ENCODE measurements around the gene NKX2-3. TPM values are rescaled to one million over a fixed set of nuclear protein-coding genes. Genes with fewer than 3 reads are reported as not detected.

Gene NKX2-3
- polyA plus RNA-seq, 2 of the 4 experiments (the other 2 are of a cell fraction): not detected

GRCh38 chr10:99579971-99580370 is 47.2 kb downstream of the NKX2-3 start:
- Histone ChIP-seq H3K9me3 (no peaks in the 10 kb centered on the region), H3K27ac (no peak overlapping the region), H3K4me2 (no peak overlapping the region), H3K4me3 (no peak overlapping the region), H3K4me1 (no peaks in the 10 kb centered on the region)
- ChIA-PET POLR2A (no interaction called here), CTCF (interaction anchor here (0.9 to 2.4 kb wide), 3 partner anchors 20 to 188 kb away, joined by 3 to 9 read pairs (median 3); no protein-coding TSS in a partner anchor)
- no peak for ATAC-seq
- 89% methylated on average over 1 of the region's 1 CpG for WGBS (ENCODE audit: missing lambda C conversion rate)
- FAIRE-seq: no peak
- no peak for TF ChIP-seq POLR2A (IDR thresholded peaks at IDR 0.05; ENCODE audit: low read length)
- DNase-seq (ENCODE audit: low read depth in 1 of 2, low spot score in 1 of 2): no peak

- Histone ChIP-seq H3K4me2 (no peak overlapping the region), H3K4me3 (no peak overlapping the region), H3K4me1 (no peaks in the 10 kb centered on the region), H3K27ac (no peak overlapping the region), H3K9me3 (no peaks in the 10 kb centered on the region)
- no peak for TF ChIP-seq HOXA7 (CRISPR knock-in tag; IDR thresholded peaks at IDR 0.05)
- no peak for TF ChIP-seq E2F6 (IDR thresholded peaks at IDR 0.05; ENCODE audit: borderline replicate concordance, low read depth)
- no peak for TF ChIP-seq NPAS2 (CRISPR knock-in tag; IDR thresholded peaks at IDR 0.05; ENCODE audit: borderline replicate concordance)
- TF ChIP-seq JUN (IDR thresholded peaks at IDR 0.05): no peak
- TF ChIP-seq BHLHE40 (IDR thresholded peaks at IDR 0.05; ENCODE audit: low read depth, low read length): no peak
- no peak for TF ChIP-seq MAZ (IDR thresholded peaks at IDR 0.05; ENCODE audit: borderline replicate concordance, low read depth, low read length)
- no peak for TF ChIP-seq MAFK (IDR thresholded peaks at IDR 0.05; ENCODE audit: partially characterized antibody)
- no peak for TF ChIP-seq PHF8 (IDR thresholded peaks at IDR 0.05; ENCODE audit: borderline replicate concordance, low read depth)
- no peak for TF ChIP-seq FOSL2 (IDR thresholded peaks at IDR 0.05)
- TF ChIP-seq FOSL2 (CRISPR knock-in tag; IDR thresholded peaks at IDR 0.05): no peak
- no peak for TF ChIP-seq CHD2 (IDR thresholded peaks at IDR 0.05; ENCODE audit: low read length, partially characterized antibody)
- no peak for TF ChIP-seq SREBF2 (IDR thresholded peaks at IDR 0.05)
- TF ChIP-seq CBX8 (IDR thresholded peaks at IDR 0.05): no peak
- no peak for TF ChIP-seq ZFP36 (IDR thresholded peaks at IDR 0.05; ENCODE audit: borderline replicate concordance, partially characterized antibody)
- no peak for TF ChIP-seq SMC3 (IDR thresholded peaks at IDR 0.05)
- no peak for TF ChIP-seq FOXS1 (CRISPR knock-in tag; IDR thresholded peaks at IDR 0.05)
- TF ChIP-seq, protein P1, sequence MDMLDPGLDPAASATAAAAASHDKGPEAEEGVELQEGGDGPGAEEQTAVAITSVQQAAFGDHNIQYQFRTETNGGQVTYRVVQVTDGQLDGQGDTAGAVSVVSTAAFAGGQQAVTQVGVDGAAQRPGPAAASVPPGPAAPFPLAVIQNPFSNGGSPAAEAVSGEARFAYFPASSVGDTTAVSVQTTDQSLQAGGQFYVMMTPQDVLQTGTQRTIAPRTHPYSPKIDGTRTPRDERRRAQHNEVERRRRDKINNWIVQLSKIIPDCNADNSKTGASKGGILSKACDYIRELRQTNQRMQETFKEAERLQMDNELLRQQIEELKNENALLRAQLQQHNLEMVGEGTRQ (IDR thresholded peaks at IDR 0.05): no peak
- no peak for TF ChIP-seq TP53 (CRISPR knock-in tag; IDR thresholded peaks at IDR 0.05)
- TF ChIP-seq EP300 (IDR thresholded peaks at IDR 0.05): no peak
- ChIA-PET POLR2A (no interaction called here), CTCF (interaction anchor here (0.6 to 1.2 kb wide), 4 partner anchors 14 to 926 kb away, joined by 3 to 6 read pairs (median 3); no protein-coding TSS in a partner anchor)
- 69% methylated on average over 6 of the region's 6 CpGs for WGBS (ENCODE audit: missing lambda C conversion rate)
- ATAC-seq (no peak), FAIRE-seq (no peak), DNase-seq (ENCODE audit: low read depth in 1 of 2, low spot score in 1 of 2) (no peak)
Observed at GRCh38 chr10:99582255-99582770, 49.6 kb downstream of the NKX2-3 start.

GRCh38 chr10:99583687-99584086 is 50.9 kb downstream of the NKX2-3 start:
- H3K27ac ChIP-seq: no peak overlapping the region
- H3K4me1 ChIP-seq: no peaks in the 10 kb centered on the region
- H3K4me3 ChIP-seq: no peak overlapping the region
- POLR2A ChIA-PET: no interaction called here
- DNase-seq (ENCODE audit: low read depth in 1 of 2, low spot score in 1 of 2) (no peak), ATAC-seq (peak in 1 of 2 experiments; percentile 25; a peak in 2 of 6 replicates), FAIRE-seq (no peak)
- 60% methylated on average over 8 of the region's 8 CpGs for whole genome bisulfite sequencing (ENCODE audit: missing lambda C conversion rate)
- CTCF ChIA-PET: interaction anchor here (1.2 to 1.6 kb wide), 3 partner anchors 23 to 147 kb away, joined by 4 to 6 read pairs (median 4); no protein-coding TSS in a partner anchor
- H3K4me2 ChIP-seq: no peak overlapping the region
- H3K9me3 ChIP-seq: no peaks in the 10 kb centered on the region
- TF ChIP-seq ZFP36 (IDR thresholded peaks at IDR 0.05; ENCODE audit: borderline replicate concordance, partially characterized antibody) (no peak), E2F6 (IDR thresholded peaks at IDR 0.05; ENCODE audit: borderline replicate concordance, low read depth) (no peak), MAZ (IDR thresholded peaks at IDR 0.05; ENCODE audit: borderline replicate concordance, low read depth, low read length) (no peak), ZC3H11A (IDR thresholded peaks at IDR 0.05) (no peak), POLR2AphosphoS2 (conservative IDR thresholded peaks at IDR 0.05; ENCODE audit: low read length) (no peak), RFX5 (IDR thresholded peaks at IDR 0.05) (no peak), JUNB (IDR thresholded peaks at IDR 0.05) (no peak), PHF8 (IDR thresholded peaks at IDR 0.05; ENCODE audit: borderline replicate concordance, low read depth) (no peak), MYC (IDR thresholded peaks at IDR 0.05; ENCODE audit: borderline replicate concordance, low read length) (no peak), RNF2 (IDR thresholded peaks at IDR 0.05; ENCODE audit: borderline replicate concordance, low read depth) (no peak), SREBF2 (IDR thresholded peaks at IDR 0.05) (no peak), ZSCAN20 (CRISPR knock-in tag; IDR thresholded peaks at IDR 0.05) (no peak), HOXB13 (CRISPR knock-in tag; IDR thresholded peaks at IDR 0.05; ENCODE audit: low read depth) (no peak)
- TF ChIP-seq, protein P2, sequence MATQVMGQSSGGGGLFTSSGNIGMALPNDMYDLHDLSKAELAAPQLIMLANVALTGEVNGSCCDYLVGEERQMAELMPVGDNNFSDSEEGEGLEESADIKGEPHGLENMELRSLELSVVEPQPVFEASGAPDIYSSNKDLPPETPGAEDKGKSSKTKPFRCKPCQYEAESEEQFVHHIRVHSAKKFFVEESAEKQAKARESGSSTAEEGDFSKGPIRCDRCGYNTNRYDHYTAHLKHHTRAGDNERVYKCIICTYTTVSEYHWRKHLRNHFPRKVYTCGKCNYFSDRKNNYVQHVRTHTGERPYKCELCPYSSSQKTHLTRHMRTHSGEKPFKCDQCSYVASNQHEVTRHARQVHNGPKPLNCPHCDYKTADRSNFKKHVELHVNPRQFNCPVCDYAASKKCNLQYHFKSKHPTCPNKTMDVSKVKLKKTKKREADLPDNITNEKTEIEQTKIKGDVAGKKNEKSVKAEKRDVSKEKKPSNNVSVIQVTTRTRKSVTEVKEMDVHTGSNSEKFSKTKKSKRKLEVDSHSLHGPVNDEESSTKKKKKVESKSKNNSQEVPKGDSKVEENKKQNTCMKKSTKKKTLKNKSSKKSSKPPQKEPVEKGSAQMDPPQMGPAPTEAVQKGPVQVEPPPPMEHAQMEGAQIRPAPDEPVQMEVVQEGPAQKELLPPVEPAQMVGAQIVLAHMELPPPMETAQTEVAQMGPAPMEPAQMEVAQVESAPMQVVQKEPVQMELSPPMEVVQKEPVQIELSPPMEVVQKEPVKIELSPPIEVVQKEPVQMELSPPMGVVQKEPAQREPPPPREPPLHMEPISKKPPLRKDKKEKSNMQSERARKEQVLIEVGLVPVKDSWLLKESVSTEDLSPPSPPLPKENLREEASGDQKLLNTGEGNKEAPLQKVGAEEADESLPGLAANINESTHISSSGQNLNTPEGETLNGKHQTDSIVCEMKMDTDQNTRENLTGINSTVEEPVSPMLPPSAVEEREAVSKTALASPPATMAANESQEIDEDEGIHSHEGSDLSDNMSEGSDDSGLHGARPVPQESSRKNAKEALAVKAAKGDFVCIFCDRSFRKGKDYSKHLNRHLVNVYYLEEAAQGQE (IDR thresholded peaks at IDR 0.05): no peak

Data from A549 (cell line).